Kidney epithelial cell (primary cell): ENCODE measurements around the gene PRKD1. TPM values are rescaled to one million over a fixed set of nuclear protein-coding genes. Genes with fewer than 3 reads are reported as not detected.

Experiments
- DNase-seq: peaks from one replicate; pipeline ENCODE4 v3.0.0-alpha.2; 2010; ENCODE audit warnings: low read depth
- H3K27me3 ChIP-seq: 2 replicates; pipeline ENCODE4 v1.6.0; 2011; ENCODE audit warnings: low read length; ENCODE audit not compliant: control insufficient read depth, insufficient read depth
- H3K36me3 ChIP-seq: 2 replicates; pipeline ENCODE4 v1.5.1; 2011; ENCODE audit warnings: low read length; ENCODE audit not compliant: control insufficient read depth, insufficient read depth
- H3K4me3 ChIP-seq: 2 replicates; pipeline ENCODE4 v1.5.1; 2011; ENCODE audit warnings: low read depth, mild to moderate bottlenecking, control low read depth, low read length
- CTCF ChIP-seq: IDR thresholded peaks from 2 replicates; pipeline ENCODE4 v1.5.1; 2011; ENCODE audit warnings: mild to moderate bottlenecking, moderate library complexity, low read length, control low read depth, inconsistent platforms; ENCODE audit not compliant: insufficient read depth, poor library complexity, severe bottlenecking
- total RNA-seq: library from RNA; depleted of rRNA; stranded (reverse); fragments of >200 nt; gene quantifications from 2 replicates; pipeline ENCODE4 v1.2.3, GENCODE V29; 2015

PRKD1 gene
- total RNA-seq, 1 donor from 2014 or later, result 7.2 TPM

GRCh38 chr14:29587761-29588470, 339.7 kb downstream of the PRKD1 start:
- no peak for DNase-seq
- H3K4me3 ChIP-seq, result no peak overlapping the region
- no peak for TF ChIP-seq CTCF

GRCh38 chr14:29587046-29587445, 340.6 kb downstream of the PRKD1 start:
- no peak for DNase-seq
- Histone ChIP-seq H3K36me3 (no peaks in the 10 kb centered on the region), H3K4me3 (no peak overlapping the region), H3K27me3 (no peaks in the 10 kb centered on the region)
- no peak for TF ChIP-seq CTCF

More at GRCh38 chr14:29587761-29588470, 339.7 kb downstream of the PRKD1 start:
- Histone ChIP-seq H3K36me3 (no peaks in the 10 kb centered on the region), H3K27me3 (no peaks in the 10 kb centered on the region)

- H3K4me3 ChIP-seq, result no peak overlapping the region
- no peak for TF ChIP-seq CTCF
- peak; percentile 63 for DNase-seq
- H3K27me3 ChIP-seq, result no peaks in the 10 kb centered on the region
- H3K36me3 ChIP-seq, result no peaks in the 10 kb centered on the region
Measured at GRCh38 chr14:29584992-29585391, 342.7 kb downstream of the PRKD1 start.

- Histone ChIP-seq H3K36me3 (no peaks in the 10 kb centered on the region), H3K27me3 (no peaks in the 10 kb centered on the region), H3K4me3 (no peak overlapping the region)
- no peak for TF ChIP-seq CTCF
- no peak for DNase-seq
Measured at GRCh38 chr14:29580763-29581162, 346.9 kb downstream of the PRKD1 start.

- H3K36me3 ChIP-seq, result no peaks in the 10 kb centered on the region
Measured at GRCh38 chr14:29579838-29580237, 347.8 kb downstream of the PRKD1 start.

More at GRCh38 chr14:29579838-29580237, 347.8 kb downstream of the PRKD1 start:
- Histone ChIP-seq H3K4me3 (no peak overlapping the region), H3K27me3 (no peaks in the 10 kb centered on the region)
- no peak for TF ChIP-seq CTCF
- DNase-seq, result no peak
